K562 (cell line): ENCODE results near the gene NF2. TPM values are rescaled to one million over a fixed set of nuclear protein-coding genes. Genes with fewer than 3 reads are reported as not detected.

ENCODE experiments used
- ATF1 ChIP-seq, 2 experiments: fragments of 450-650 bp in 1 of 2; IDR thresholded peaks; 2 replicates each; pipeline ENCODE4 v1.6.1; 2016; ENCODE audit warnings: missing compliant biosample characterization in 1 of 2, missing genetic modification characterization in 1 of 2
- GTF2F1 ChIP-seq: IDR thresholded peaks from 2 replicates; pipeline ENCODE4 v1.6.1; 2011; ENCODE audit warnings: low read depth, low read length, improper control_type of control experiment
- LEF1 ChIP-seq: fragments of 450-650 bp; IDR thresholded peaks from 2 replicates; pipeline ENCODE4 v1.6.1; 2016; ENCODE audit warnings: mild to moderate bottlenecking
- MCM5 ChIP-seq: fragments of 450-650 bp; IDR thresholded peaks from 2 replicates; pipeline ENCODE4 v1.6.1; 2016; ENCODE audit warnings: low read depth
- OTX1 ChIP-seq: fragments of 450-650 bp; formaldehyde crosslinking; IDR thresholded peaks from 2 replicates; pipeline ENCODE4 v1.4.0; 2022; ENCODE audit warnings: mild to moderate bottlenecking
- POLR2A ChIP-seq: fragments of 450-650 bp; conservative IDR thresholded peaks from 2 replicates; pipeline ENCODE4 v1.6.1; 2016
- RNF2 ChIP-seq: sonication (generic); IDR thresholded peaks from 2 replicates; pipeline ENCODE4 v1.6.1; 2016
- SIN3A ChIP-seq, 2 experiments: fragments of 150-350 bp in 1 of 2; IDR thresholded peaks; 2 replicates each; pipeline ENCODE4 v1.6.1; 2011 to 2016; ENCODE audit warnings: borderline replicate concordance in 2 of 2, low read depth in 2 of 2, low read length in 2 of 2, mild to moderate bottlenecking in 2 of 2, moderate library complexity in 2 of 2; ENCODE audit not compliant: control insufficient read depth in 1 of 2
- SP2 ChIP-seq: IDR thresholded peaks from 2 replicates; pipeline ENCODE4 v1.6.1; 2011; ENCODE audit warnings: mild to moderate bottlenecking, low read depth, low read length, moderate library complexity; ENCODE audit not compliant: poor library complexity, severe bottlenecking; ENCODE audit errors: extremely low read depth
- ZFP30 ChIP-seq: fragments of 250-450 bp; sonication (Bioruptor Pico); IDR thresholded peaks from 2 replicates; pipeline ENCODE4 v1.8.0; 2022; ENCODE audit warnings: moderate library complexity, mild to moderate bottlenecking, inconsistent platforms, borderline replicate concordance
- ZNF696 ChIP-seq: fragments of 250-450 bp; sonication (Bioruptor Pico); conservative IDR thresholded peaks from 2 replicates; pipeline ENCODE4 v1.4.0; 2020; ENCODE audit warnings: mild to moderate bottlenecking, moderate library complexity
- polyA plus RNA-seq, 8 experiments: library from polyadenylated mRNA; depleted of rRNA in 4 of 8; stranded (reverse) in 5 of 8; unstranded in 3 of 8; fragments of >200 nt; fragmentation: Nextera tagmentation in 2 of 8; fragmentation: Illumina TruSeq in 1 of 8; extraction: Ambion mirVana in 2 of 8; extraction: Trizol in 1 of 8; gene quantifications; 2 replicates each; pipeline versions ENCODE4 v1.2.1 to v1.2.3, GENCODE V29; 2011 to 2014; ENCODE audit warnings: inconsistent platforms in 1 of 8, missing spikeins in 1 of 8
- total RNA-seq, 7 experiments: library from RNA; depleted of rRNA in 6 of 7; stranded (reverse); fragments of >200 nt in 6 of 7; fragmentation: Illumina TruSeq in 2 of 7; extraction: Trizol in 2 of 7; gene quantifications; 2 replicates each; pipeline versions ENCODE4 v1.2.1 to v1.2.3, GENCODE V29; 2011 to 2021; ENCODE audit warnings: low replicate concordance in 1 of 7
- TF ChIP-seq, protein P1 (sequence below): fragments of 250-450 bp; sonication (Bioruptor Pico); IDR thresholded peaks from 2 replicates; pipeline ENCODE4 v1.5.0; 2021; ENCODE audit warnings: mild to moderate bottlenecking, borderline replicate concordance
- TF ChIP-seq, protein P2 (sequence below): sonication (generic); formaldehyde crosslinking; IDR thresholded peaks from 2 replicates; pipeline ENCODE4 v1.8.1; 2023; ENCODE audit warnings: mild to moderate bottlenecking, missing genetic modification reagents

The NF2 gene
- total and polyA plus RNA-seq, 9 of the 15 experiments (the other 6 are each of a cell fraction or from before 2014, with no cell fraction given) = 2.2 to 32.5 (median 15.2) TPM

DNA sequence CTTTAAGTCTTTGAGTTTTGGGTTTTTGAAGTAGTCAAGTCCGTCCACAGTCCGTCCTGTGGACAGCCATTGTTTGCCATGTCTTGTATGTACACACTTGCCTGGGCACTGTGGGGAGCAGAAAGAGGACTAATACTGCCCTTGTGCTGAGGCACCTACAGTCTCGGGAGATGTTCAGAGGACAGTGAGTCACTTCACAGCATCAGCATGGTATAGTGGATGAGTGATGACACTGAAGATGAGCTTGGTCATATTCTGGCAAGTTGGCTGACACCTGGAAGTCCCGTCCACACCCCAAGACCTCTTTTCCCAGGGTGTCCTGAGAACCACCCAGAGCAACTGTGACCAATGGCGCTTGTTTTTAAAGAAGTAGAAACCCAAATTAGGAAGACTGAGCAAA is 29.2 kb downstream of the NF2 start (continued):
- TF ChIP-seq GTF2F1 = no peak
- TF ChIP-seq LEF1 = no peak
- no peak for TF ChIP-seq RNF2
- TF ChIP-seq POLR2A = no peak
- TF ChIP-seq OTX1 (CRISPR knock-in tag) = no peak
- TF ChIP-seq, protein P1, sequence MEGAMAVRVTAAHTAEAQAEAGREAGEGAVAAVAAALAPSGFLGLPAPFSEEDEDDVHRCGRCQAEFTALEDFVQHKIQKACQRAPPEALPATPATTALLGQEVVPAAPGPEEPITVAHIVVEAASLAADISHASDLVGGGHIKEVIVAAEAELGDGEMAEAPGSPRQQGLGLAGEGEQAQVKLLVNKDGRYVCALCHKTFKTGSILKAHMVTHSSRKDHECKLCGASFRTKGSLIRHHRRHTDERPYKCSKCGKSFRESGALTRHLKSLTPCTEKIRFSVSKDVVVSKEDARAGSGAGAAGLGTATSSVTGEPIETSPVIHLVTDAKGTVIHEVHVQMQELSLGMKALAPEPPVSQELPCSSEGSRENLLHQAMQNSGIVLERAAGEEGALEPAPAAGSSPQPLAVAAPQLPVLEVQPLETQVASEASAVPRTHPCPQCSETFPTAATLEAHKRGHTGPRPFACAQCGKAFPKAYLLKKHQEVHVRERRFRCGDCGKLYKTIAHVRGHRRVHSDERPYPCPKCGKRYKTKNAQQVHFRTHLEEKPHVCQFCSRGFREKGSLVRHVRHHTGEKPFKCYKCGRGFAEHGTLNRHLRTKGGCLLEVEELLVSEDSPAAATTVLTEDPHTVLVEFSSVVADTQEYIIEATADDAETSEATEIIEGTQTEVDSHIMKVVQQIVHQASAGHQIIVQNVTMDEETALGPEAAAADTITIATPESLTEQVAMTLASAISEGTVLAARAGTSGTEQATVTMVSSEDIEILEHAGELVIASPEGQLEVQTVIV (CRISPR knock-in tag) = no peak
- no peak for TF ChIP-seq ATF1 (CRISPR knock-in tag; IDR thresholded peaks at IDR 0.05)
- no peak for TF ChIP-seq ATF1 (tag; IDR thresholded peaks at IDR 0.05)
- TF ChIP-seq, protein P2, sequence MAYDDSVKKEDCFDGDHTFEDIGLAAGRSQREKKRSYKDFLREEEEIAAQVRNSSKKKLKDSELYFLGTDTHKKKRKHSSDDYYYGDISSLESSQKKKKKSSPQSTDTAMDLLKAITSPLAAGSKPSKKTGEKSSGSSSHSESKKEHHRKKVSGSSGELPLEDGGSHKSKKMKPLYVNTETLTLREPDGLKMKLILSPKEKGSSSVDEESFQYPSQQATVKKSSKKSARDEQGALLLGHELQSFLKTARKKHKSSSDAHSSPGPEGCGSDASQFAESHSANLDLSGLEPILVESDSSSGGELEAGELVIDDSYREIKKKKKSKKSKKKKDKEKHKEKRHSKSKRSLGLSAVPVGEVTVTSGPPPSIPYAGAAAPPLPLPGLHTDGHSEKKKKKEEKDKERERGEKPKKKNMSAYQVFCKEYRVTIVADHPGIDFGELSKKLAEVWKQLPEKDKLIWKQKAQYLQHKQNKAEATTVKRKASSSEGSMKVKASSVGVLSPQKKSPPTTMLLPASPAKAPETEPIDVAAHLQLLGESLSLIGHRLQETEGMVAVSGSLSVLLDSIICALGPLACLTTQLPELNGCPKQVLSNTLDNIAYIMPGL (CRISPR knock-in tag) = no peak
- TF ChIP-seq ZNF696 (CRISPR knock-in tag) = no peak
- no peak for TF ChIP-seq MCM5
- TF ChIP-seq SP2 = no peak
- no peak for TF ChIP-seq ZFP30 (CRISPR knock-in tag)
- TF ChIP-seq SIN3A (IDR thresholded peaks at IDR 0.05; ENCODE audit: borderline replicate concordance in 2 of 2, control insufficient read depth in 1 of 2, low read depth in 2 of 2, low read length in 2 of 2) = no peak
